DMS 273 treated with DMSO at 0.1 percent for 48 hours (cell line): ENCODE data around the gene M6PR.
A peak's percentile ranks its signal among the peaks of the same experiment; 100 is the strongest.
"Not testable (repeated sequence)": the region's sequence is repeated elsewhere in the genome, so short reads cannot be mapped to it uniquely, and the experiment has no call there.

Source experiments
- DNase-seq: peaks from one replicate; lab custom pipeline; 2025; lab: John Stamatoyannopoulos, UW

M6PR gene

DNA sequence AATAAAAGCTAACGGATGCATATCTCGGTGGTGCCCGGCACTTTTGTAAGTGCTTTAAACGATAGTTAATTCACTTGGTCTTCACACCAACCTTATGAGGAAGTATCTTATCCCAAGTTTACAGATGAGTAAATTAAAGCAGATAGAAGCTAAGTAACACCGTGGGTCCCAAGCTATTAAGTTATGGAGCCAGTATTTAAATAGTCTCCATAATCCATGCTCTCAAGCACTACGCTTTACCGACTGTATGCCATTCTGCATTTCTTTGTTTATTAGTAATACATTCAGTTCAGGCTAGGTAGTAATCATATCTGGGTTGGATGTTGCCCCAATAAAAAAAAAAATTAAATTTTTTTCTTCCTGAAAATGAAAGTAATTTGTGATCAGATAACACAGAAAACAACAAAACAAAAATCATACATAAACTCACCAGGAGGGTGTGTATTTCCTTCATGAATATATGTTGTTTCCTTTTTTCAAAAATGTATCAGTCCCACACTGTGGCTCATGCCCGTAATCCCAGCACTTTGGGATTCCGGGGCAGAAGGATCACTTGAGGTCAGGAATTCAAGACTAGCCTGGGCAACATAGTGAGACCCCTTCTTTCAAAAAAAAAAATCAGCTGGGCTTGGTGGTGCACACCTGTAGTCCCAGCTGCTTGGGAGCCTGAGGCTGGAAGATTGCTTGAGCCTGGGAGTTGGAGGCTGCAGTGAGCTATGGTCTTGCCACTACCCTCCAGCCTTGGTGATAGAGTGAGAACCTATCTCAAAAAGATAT lies 1.4 kb upstream of the M6PR start:
- DNase-seq: no peak

DNA sequence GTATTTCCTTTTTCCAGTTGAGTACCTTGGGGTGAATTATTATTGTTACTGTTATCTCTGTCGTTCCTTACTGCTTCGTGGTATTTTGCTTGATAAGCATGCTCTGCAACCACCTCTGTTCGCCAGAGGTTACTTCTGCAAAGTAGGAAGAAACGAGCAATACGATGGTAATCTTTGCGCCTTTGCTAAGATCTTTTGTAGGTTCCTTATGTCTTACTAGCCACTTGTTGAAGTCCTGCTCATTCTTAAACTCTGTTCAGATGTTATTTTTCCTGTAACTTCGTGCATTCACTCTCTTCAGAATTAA lies 729 bp upstream of the M6PR start:
- no peak for DNase-seq

DNA sequence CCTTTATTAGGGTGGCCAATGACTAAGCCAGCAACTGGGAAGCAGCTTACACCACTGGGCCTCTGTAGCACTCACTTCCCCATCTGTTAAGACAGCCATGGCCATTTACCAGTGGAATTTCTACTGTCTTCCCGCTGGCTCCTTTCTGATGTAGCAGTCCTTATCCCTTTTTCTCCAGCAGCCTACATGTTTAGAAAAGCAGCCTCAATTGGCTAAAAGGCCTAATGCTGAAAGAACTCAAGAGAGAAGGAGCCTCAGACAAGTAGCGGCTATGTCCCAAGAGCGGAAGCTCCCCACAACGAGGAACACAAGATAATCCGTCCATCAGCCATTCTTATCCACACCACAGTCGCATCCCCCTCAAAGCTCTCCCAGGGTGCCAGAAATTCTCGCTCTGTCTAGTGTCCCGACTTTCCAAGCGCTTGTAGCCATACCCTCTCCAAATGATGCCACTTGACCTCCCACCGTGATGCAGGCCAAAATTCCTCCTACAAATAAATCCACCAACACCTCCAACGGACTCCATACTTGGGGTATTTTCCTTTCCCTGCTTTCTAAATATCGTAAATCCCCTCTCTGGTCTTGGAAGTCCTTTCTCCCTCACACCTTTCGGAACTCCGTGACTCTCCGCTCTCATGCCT lies 624 bp downstream of the M6PR start:
- no peak for DNase-seq

DNA sequence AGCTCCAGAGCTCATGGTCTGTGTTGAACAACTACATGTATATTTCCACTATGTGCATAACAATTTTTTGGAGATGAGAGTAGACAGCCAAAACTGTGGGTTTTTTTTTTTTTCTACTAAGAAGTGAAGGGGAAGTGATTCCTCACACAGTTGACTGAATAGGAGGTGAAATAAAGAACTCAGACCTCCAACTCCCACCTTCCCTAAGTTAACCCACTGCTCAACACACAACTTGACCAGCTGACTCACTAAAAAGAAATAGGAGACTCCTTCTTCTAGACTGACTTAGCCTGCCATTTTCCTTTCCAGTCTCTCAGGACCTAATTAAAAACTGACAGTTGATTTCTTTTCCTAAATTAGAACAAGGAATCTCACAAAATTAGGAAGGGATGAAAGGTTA lies 1.7 kb downstream of the M6PR start:
- no peak for DNase-seq

DNA sequence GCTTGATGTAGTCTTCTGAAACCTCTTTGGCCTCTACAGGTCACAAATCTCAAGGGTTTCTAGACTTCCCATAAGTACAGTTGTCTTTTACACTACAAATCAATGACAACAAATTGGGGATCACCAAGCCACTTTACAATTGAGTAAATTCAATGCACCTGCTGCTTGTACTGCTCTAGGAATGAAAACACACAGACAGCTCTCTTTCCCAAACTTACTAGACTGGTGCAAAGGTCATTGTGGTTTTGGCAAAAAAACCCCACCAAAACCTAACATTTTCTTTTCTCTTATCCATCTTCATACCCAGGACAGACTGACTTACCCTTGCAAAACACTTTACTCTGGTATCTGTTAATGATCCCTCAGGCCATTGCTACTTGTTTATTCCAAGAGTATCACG lies 2.7 kb downstream of the M6PR start:
- no peak for DNase-seq

DNA sequence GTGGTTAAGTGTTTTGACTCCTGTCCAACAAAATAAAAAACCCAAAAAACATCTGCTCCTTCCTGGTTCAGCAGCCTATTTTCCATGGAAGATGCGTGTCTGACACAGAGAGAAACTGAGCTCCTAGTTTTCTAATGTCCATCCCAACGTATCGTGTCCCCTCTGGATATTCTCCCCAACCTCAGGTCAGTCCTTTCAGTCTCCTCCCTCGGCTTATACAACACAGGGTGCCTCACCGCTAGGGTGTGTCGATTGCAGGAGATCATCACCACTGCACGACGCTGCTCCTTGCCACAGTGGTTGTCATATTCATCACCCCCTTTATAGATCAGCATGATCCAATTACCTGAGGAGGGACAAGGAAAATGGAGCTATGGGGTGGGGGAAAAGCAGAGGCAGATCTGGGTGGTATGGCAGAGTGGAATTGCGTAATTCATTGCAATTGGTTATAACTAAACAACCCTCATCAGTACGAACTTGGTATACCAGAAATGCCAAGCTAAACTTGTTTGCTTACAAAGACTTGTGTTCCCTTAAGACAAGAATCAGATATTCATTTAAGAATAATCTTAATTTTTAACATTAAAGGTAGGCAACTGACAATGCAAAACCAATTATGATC lies 5.8 kb downstream of the M6PR start:
- DNase-seq: no peak

DNA sequence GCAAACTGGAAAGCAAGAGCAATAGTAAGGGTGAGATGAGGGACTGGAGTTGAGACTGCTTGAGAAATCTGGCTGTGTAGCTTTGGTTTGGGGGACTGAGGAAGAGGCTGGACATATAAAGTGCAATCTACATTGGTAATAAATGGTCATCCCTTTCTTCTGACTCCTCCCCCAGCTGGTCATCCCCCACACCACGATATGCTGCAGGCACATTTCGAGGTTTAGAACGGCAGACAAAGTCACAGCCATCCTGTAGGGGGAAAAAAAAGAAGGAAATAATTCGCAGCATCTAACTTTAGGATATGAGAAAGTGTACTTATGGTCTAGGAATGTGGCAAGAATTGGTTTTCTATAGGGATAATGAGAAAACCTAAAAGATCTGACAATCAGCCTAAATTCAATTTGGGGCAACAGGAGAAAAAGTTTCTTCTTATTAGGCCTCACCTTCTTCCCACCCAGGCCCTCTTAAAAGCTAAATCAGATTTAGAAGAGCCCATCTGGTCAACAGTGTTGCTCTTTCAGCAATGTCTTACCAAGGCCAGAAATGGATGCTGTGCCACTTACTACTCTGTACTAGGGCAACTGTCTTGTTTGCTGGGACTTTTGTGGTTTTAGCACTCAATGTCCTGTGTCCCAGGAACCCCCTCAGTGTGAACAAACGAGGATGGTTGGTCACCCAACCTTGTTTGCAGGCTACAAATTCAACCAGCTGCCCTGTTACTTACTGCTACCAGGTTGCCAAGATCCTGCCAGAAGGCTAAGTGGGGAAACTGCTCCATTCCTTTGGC lies 7.6 kb downstream of the M6PR start:
- DNase-seq: no peak

DNA sequence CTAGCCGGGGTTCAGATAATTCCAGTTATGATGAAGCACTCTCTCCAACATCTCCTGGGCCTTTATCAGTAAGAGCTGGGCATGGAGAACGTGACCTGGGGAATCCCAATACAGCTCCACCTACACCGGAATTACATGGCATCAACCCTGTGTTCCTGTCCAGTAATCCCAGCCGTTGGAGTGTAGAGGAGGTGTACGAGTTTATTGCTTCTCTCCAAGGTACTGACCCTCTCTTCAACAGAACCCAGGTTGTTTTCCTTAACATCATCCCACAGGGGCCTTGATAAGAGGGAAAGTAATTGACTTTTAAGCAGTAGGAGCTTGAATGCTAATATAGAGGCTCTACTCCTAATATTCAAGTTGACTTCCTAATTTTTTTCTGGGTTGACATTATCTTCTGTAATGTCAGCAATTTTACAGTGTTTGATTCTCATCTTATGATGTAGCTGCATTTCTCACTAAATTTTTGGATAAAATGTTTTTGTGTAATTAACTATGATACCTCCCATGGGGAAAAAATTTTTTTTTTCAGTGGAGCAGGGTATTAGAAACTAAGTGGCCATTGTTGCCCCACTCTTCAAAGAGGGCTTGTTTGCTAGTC lies 11.5 kb downstream of the M6PR start:
- not testable (repeated sequence) for DNase-seq

DNA sequence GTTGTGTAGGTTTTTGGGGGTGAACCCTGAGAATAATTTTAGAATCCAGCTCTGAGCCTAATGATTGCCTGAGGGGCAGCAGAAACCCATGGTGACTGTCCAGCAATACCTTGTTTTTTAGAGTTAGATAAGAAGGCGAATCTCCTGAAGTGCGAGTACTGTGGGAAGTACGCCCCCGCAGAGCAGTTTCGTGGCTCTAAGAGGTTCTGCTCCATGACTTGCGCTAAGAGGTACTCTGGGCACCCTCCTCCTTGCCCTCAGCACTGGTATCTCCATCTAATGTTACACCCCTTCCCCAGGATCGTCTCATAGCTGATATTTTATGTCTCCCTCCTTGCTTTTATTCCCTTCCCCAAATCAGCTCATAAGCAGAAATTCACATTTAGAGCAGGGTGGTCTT lies 12.7 kb downstream of the M6PR start:
- DNase-seq: no peak

DNA sequence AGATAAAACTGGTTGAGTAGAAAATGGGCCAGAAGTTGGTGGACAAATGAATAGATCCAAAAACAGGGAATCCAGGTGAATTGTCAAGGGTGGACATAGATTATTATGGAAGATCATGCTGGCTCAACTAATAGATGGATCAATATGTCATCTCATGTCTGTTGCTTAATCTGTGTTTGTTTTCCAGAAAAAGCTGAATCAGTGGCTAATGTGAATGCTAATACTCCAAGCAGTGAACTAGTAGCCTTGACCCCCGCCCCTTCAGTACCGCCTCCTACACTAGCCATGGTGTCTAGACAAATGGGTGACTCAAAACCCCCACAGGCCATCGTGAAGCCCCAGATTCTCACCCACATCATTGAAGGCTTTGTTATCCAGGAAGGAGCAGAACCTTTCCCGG lies 15.4 kb downstream of the M6PR start:
- not testable (repeated sequence) for DNase-seq

DNA sequence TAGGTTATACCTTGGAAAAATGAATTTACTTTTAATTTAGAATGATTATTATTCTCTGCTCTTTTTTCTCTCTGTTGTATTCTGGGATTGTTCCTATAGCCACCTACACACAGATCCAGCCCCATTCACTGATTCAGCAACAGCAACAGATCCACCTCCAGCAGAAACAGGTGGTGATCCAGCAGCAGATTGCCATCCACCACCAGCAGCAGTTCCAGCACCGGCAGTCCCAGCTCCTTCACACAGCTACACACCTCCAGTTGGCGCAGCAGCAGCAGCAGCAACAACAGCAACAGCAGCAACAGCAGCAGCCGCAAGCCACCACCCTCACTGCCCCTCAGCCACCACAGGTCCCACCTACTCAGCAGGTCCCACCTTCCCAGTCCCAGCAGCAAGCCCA lies 17.0 kb downstream of the M6PR start:
- not testable (repeated sequence) for DNase-seq

DNA sequence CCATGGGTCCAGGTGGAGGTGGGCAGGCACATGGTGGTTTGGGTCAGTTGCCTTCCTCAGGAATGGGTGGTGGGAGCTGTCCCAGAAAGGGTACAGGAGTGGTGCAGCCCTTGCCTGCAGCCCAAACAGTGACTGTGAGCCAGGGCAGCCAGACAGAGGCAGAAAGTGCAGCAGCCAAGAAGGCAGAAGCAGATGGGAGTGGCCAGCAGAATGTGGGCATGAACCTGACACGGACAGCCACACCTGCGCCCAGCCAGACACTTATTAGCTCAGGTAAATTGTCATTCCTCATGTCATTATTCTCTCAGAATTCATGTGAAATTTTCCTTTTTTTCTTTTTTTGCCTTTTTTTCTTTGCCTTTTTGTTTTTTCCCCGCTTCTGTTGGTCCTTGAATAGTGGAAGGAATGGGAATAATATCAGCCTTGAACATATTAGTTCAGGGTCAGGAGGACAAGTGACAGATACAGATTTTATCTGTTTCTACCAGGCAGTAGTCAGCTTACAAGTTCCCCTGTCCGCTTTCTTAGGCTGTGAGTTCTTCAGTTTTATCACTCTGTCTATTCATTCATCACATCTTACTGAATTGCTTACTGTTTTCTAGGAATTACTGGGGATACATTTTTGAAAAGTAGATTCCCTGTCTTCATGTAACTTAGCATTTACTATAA lies 18.7 kb downstream of the M6PR start:
- DNase-seq: not testable (repeated sequence)

DNA sequence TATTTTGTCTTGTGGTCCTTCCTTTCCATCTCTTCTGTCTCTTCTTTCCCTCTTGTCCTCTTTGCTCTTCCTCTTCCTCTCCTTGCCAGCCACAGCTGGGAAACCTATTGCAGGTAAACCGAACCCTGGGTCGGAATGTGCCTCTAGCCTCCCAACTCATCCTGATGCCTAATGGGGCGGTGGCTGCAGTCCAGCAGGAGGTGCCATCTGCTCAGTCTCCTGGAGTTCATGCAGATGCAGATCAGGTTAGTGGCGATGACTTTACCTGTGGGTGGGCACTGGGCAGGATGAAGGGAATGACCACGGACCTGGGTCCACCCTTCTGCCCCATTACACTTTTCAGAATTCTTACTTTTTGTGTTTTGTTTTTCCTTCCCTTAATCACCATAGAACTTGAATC lies 26.9 kb downstream of the M6PR start:
- DNase-seq: no peak

DNA sequence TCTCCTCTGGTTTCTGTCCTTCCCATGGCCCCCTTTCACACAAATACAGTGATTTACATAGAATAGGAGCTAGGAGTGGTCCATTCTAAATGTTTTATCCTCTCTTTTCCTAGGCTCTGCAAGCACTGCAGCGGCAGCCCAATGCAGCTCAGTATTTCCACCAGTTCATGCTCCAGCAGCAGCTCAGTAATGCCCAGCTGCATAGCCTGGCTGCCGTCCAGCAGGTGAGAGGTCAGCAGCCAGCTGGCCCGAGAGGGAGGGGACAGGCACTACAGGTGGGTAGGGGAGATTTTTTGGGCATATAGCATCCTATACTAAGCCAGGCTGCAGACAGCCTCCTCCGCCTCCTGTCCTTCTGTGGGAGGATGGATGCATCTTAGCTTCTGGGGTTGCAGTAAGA lies 29.8 kb downstream of the M6PR start:
- not testable (repeated sequence) for DNase-seq

DNA sequence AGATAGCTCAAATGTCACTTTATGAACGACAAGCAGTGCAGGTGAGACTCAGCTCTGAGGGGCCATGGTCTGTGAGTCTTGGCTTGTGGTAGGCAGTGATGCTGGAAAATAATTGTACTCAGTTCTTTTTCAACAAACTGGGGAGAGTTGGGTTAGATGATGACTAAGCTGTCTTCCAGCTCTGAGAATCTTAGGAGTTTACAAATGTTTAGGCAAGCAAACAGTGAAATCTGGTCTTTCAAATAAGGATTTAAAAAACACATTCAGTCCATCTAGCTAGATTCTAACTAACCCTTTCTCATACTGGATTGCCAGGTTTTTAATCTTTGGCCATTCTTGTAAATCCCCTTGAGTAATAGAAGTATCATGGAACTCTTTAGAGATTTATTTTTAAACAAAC lies 31.7 kb downstream of the M6PR start:
- DNase-seq: no peak

DNA sequence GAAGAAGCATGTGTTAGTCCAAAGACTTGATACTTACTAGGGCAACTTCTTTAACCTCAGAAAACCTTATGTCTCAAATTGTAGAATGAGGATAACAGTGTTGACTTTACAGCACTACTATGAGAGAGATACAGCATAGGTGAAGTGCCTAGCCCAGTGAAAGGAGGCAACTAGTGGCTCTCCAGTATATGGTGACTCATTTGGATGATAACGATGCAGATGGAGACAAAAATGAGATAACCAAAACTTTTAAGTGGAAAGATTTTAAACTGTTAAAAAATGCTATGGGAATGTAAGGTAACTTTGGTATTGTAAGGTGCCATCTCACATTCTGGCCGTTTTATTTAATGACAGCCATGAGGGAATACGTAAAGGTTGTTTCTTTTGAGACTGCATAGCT lies 32.4 kb downstream of the M6PR start:
- DNase-seq: no peak

DNA sequence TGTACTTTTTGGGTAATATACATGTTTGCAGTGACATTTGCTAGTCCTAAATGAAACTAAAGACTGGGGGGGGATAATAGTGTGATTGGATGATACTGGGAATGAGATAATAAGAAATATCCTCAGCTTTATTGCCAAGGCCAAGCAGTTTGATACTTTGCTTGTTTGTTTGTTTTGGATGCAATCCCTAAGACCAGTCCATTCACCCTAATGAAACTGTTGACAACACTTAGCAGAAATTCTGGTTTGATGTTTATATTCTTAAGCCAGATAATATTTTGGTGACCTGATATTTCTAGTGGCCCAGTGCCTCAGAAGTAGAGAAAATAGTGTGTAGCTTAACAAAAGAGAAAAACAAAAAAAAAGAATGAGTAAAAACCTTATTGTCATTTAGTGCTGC lies 33.3 kb downstream of the M6PR start:
- DNase-seq: no peak

DNA sequence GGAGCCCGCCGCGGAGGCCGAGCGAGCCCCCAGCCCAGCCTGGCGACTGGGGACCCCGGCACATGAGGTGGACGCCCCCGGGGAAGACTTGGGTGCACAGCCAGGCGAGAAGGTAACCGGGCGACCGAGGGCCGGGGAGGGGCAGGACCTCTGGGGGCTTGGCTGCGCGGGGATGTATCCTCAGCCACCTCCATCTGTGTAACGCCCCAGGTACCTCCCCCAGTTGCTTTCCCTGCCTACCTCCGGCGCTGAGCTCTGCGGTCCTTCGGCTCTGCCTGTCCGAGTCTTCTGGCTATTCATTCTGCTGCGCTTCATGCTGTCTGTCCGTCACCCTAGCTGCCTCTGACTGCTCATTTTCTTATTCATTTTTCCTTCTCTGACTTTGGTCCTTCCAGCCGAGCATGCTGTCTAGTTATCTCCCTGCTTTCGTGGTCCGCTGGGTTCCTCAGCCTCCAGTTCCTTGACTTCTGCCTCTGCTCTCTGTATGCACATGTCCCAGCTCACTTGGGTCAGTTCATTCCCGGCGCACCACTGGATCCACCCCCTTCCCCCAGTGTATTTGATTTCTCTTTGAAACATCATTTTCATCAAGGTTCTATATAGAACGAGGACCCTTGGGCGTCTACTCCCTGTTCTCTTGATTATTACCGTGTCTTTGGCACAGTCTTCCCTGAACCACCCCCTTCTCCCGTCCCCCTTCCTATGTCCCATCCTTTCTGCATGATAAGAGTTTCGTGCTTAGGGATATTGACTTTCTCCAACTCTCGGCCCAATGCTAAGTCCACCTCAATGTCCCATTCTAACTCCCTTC lies 34.5 kb downstream of the M6PR start:
- DNase-seq: peak; percentile 1

DNA sequence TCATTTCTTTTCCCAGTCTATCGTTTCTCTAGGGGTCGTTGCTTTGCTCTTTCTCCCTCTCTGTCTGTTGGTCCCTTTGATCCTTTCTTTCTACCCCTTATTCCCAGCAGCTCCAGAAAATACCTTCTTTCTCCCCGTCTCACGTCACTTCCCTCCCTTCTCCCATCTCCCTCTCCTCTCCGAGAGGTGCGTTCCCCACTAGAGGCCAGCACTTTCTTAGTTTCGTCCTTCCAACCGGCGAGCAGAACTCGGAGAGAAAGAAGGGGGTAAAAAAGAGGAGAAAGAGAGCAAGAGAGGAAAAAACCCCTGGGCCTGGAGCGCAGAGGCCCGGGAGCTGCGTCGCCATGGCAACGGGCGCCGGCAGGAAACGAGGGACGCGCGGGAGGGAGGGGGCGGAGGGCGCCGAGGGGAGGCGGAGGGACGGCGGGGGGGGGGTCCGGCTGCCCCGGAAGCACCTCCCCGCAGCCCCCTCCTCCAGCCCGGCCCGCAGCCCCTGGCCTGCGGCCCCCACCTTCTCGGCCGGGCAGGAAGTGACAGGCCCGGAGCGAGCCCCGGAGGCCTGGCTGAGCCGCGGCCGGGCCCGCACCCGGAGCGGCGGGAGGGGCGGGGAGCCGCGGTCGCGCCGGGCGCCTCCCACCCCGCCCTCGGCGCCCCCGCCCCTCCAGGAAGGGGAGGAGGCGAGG lies 35.3 kb downstream of the M6PR start, which contains the start of gene PHC1:
Gene PHC1 (plus strand): TSS at position 477 of the 683 bp plus-strand sequence. CDS start 3,169 bp downstream, outside the sequence.
- peak; percentile 10 for DNase-seq

DNA sequence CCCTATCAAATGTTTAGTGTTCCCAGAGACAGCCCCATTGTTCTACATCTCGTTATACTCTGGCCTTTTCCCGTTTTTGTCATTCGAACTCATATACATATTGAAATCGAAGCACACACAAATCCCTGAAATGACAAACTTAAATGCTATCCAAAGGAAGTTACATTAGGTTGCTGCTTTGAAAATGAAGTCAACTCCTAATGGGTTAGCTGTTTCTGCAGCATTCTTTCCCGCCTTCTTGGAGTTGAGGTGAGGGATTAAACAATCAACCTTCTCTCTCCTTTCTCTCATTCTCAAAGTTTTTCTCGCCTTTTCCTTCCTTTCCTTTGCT lies 35.8 kb downstream of the M6PR start:
- DNase-seq: no peak
